GM21619 (cell line): ENCODE results near the gene TMEM143.
A peak's percentile ranks its signal among the peaks of the same experiment; 100 is the strongest.
"Not testable (repeated sequence)": the region's sequence is repeated elsewhere in the genome, so short reads cannot be mapped to it uniquely, and the experiment has no call there.

Experiments
- ATAC-seq: cut with Tn5 transposase; IDR thresholded peaks from one replicate; pipeline ENCODE4 v1.9.1; 2021; ENCODE audit not compliant: unreplicated experiment

The TMEM143 gene

GRCh38 chr19:48332351-48332661 lies 31.4 kb downstream of the TMEM143 start:
- ATAC-seq = no peak

GRCh38 chr19:48330012-48330681 lies 33.6 kb downstream of the TMEM143 start:
- peak; percentile 25 for ATAC-seq

- ATAC-seq = no peak
Measured at GRCh38 chr19:48329167-48329891, 34.4 kb downstream of the TMEM143 start.

- no peak for ATAC-seq
Measured at GRCh38 chr19:48325265-48325910, 38.4 kb downstream of the TMEM143 start, which contains the start of gene EMP3. Gene EMP3, plus strand, starts transcription at chr19:48325552. Its CDS starts 1,293 bp downstream, at chr19:48326845.

- peak; percentile 57 for ATAC-seq
Measured at GRCh38 chr19:48321622-48322591, 41.8 kb downstream of the TMEM143 start.

- peak; percentile 39 for ATAC-seq
Measured at GRCh38 chr19:48321372-48321621, 42.4 kb downstream of the TMEM143 start.

- no peak for ATAC-seq
Measured at GRCh38 chr19:48319647-48320541, 43.8 kb downstream of the TMEM143 start.

- ATAC-seq = no peak
Measured at GRCh38 chr19:48318286-48318987, 45.3 kb downstream of the TMEM143 start.

GRCh38 chr19:48317708-48317960 lies 46.1 kb downstream of the TMEM143 start:
- not testable (repeated sequence) for ATAC-seq

- ATAC-seq = no peak
Measured at GRCh38 chr19:48315712-48316111, 48.0 kb downstream of the TMEM143 start.

GRCh38 chr19:48311384-48311783 lies 52.4 kb downstream of the TMEM143 start:
- no peak for ATAC-seq

GRCh38 chr19:48310227-48310626 lies 53.5 kb downstream of the TMEM143 start:
- no peak for ATAC-seq

GRCh38 chr19:48309731-48310130 lies 54.0 kb downstream of the TMEM143 start:
- ATAC-seq = not testable (repeated sequence)

- no peak for ATAC-seq
Measured at GRCh38 chr19:48308631-48309586, 54.8 kb downstream of the TMEM143 start.

- no peak for ATAC-seq
Measured at GRCh38 chr19:48303866-48304265, 59.9 kb downstream of the TMEM143 start.

- ATAC-seq = no peak
Measured at GRCh38 chr19:48303367-48303766, 60.4 kb downstream of the TMEM143 start.

GRCh38 chr19:48302600-48302959 lies 61.2 kb downstream of the TMEM143 start:
- no peak for ATAC-seq

- ATAC-seq = no peak
Measured at GRCh38 chr19:48301886-48302599, 61.7 kb downstream of the TMEM143 start.
